K562 (cell line): ENCODE data around the gene FKBP7. TPM values are rescaled to one million over a fixed set of nuclear protein-coding genes. Genes with fewer than 3 reads are reported as not detected.

Source experiments
- ATAC-seq: fragments of 200-7000 bp; cut with Tn5 transposase; 3 replicates; pipeline ENCODE4 v1.9.1; 2020; ENCODE audit warnings: moderate library complexity
- BruUV-seq: library from RNA; stranded (reverse); fragments of 400-500 nt; replicated peaks from 2 replicates; lab custom pipeline; 2021; lab: Mats Ljungman, UMichigan
- CTCF ChIA-PET: fragments of 300-600 bp; formaldehyde crosslinking; extraction: SDS; loops from one replicate; lab custom pipeline; 2021; ENCODE audit warnings: low intra/inter-chr PET ratio; lab: Yijun Ruan, JAX
- POLR2A ChIA-PET: fragments of 300-600, 350-650 bp; sonication (Branson Sonifier 250); formaldehyde crosslinking; extraction: SDS; loops from one replicate; lab custom pipeline; 2021; ENCODE audit warnings: antibody characterized with exemption, inconsistent platforms; lab: Yijun Ruan, JAX
- DNase-seq, 4 experiments: peaks; one replicate each; pipeline versions ENCODE4 v3.0.0 to v3.0.0-alpha.2; 2011 to 2018; ENCODE audit warnings: low spot score in 3 of 4, mixed read lengths in 3 of 4; ENCODE audit errors: extremely low read depth in 1 of 4
- FAIRE-seq: peaks from 2 replicates; lab custom pipeline; 2011; peaks lifted over from hg19 to GRCh38; lab: Jason Lieb, UNC
- H2AFZ ChIP-seq: 2 replicates; pipeline ENCODE4 v1.6.0; 2011; ENCODE audit warnings: low read depth, low read length, control low read depth, inconsistent platforms
- H3K27ac ChIP-seq: fragments of 200-600 bp; 3 replicates; pipeline ENCODE4 v1.8.0; 2011; ENCODE audit warnings: low read depth, mild to moderate bottlenecking, control low read depth, inconsistent platforms, low read length, moderate library complexity, mixed read lengths; ENCODE audit errors: extremely low read depth
- H3K27me3 ChIP-seq, 2 experiments: fragments of 300-600 bp in 1 of 2; 2 replicates in 1 of 2; 3 replicates in 1 of 2; pipeline versions ENCODE4 v1.6.0 to v1.8.0; 2011; ENCODE audit warnings: inconsistent platforms in 2 of 2, low read length in 2 of 2, mild to moderate bottlenecking in 1 of 2, mixed read lengths in 1 of 2, moderate library complexity in 1 of 2; ENCODE audit not compliant: control insufficient read depth in 2 of 2, insufficient read depth in 2 of 2
- H3K36me3 ChIP-seq: fragments of 300-600 bp; 3 replicates; pipeline ENCODE4 v1.8.0; 2011; ENCODE audit warnings: mild to moderate bottlenecking, low read length, inconsistent platforms; ENCODE audit not compliant: control insufficient read depth, insufficient read depth
- H3K4me1 ChIP-seq, 2 experiments: fragments of 200-600 bp in 1 of 2; replicated peaks in 1 of 2; 2 replicates in 1 of 2; 3 replicates in 1 of 2; pipeline versions ENCODE4 v1.5.1 to v1.8.0; 2011; ENCODE audit warnings: inconsistent platforms in 2 of 2, low read length in 2 of 2, mild to moderate bottlenecking in 1 of 2, mixed read lengths in 1 of 2, moderate library complexity in 1 of 2; ENCODE audit not compliant: control insufficient read depth in 2 of 2, insufficient read depth in 2 of 2
- H3K4me2 ChIP-seq: 2 replicates; pipeline ENCODE4 v1.6.1; 2011; ENCODE audit warnings: low read length, control low read depth, inconsistent platforms, mixed read lengths; ENCODE audit not compliant: insufficient read depth
- H3K4me3 ChIP-seq: fragments of 200-600 bp; sonication (generic), shearing (Covaris generic); 2 replicates; pipeline ENCODE4 v1.5.1; 2016; ENCODE audit warnings: control low read depth, inconsistent platforms
- H3K79me2 ChIP-seq: fragments of 200-600 bp; 3 replicates; pipeline ENCODE4 v1.8.0; 2011; ENCODE audit warnings: low read length, inconsistent platforms; ENCODE audit not compliant: control insufficient read depth, insufficient read depth
- H3K9ac ChIP-seq, 2 experiments: 2 replicates each; pipeline versions ENCODE4 v1.6.0 to v1.6.1; 2011; ENCODE audit warnings: low read depth in 2 of 2, low read length in 2 of 2, control low read depth in 1 of 2, inconsistent platforms in 1 of 2, mild to moderate bottlenecking in 1 of 2, mixed read lengths in 1 of 2; ENCODE audit not compliant: insufficient read depth in 1 of 2
- H3K9me1 ChIP-seq: one replicate; pipeline ENCODE4 v1.6.0; 2011; ENCODE audit warnings: inconsistent platforms, mild to moderate bottlenecking, low read length, moderate library complexity; ENCODE audit not compliant: control insufficient read depth, insufficient read depth
- H3K9me3 ChIP-seq: replicated peaks from 2 replicates; pipeline ENCODE4 v1.5.1; 2011; ENCODE audit warnings: low read depth, low read length, inconsistent platforms; ENCODE audit not compliant: control insufficient read depth, insufficient read depth
- H4K20me1 ChIP-seq: replicated peaks from 2 replicates; pipeline ENCODE4 v1.6.1; 2011; ENCODE audit warnings: low read length, inconsistent platforms, mixed read lengths; ENCODE audit not compliant: control insufficient read depth, insufficient read depth
- MAFK ChIP-seq: IDR thresholded peaks from 2 replicates; pipeline ENCODE4 v1.6.1; 2011; ENCODE audit warnings: low read length, improper control_type of control experiment
- MECOM ChIP-seq: fragments of 250-450 bp; sonication (Bioruptor Pico); IDR thresholded peaks from 2 replicates; pipeline ENCODE4 v1.8.0; 2022; ENCODE audit warnings: inconsistent platforms
- SLC30A9 ChIP-seq: fragments of 250-450 bp; sonication (Bioruptor Pico); IDR thresholded peaks from 2 replicates; pipeline ENCODE4 v1.8.0; 2022; ENCODE audit warnings: mild to moderate bottlenecking, moderate library complexity
- TAF15 ChIP-seq: fragments of 200-400 bp; formaldehyde crosslinking; IDR thresholded peaks from 2 replicates; pipeline ENCODE4 v1.6.1; 2017; ENCODE audit warnings: mild to moderate bottlenecking, low read depth, low read length, moderate library complexity
- ZNF121 ChIP-seq: sonication (generic); formaldehyde crosslinking; conservative IDR thresholded peaks from 2 replicates; pipeline ENCODE4 v1.8.0; 2022; ENCODE audit warnings: missing genetic modification reagents
- ZNF217 ChIP-seq: sonication (generic); formaldehyde crosslinking; IDR thresholded peaks from 2 replicates; pipeline ENCODE4 v1.8.0; 2022; ENCODE audit warnings: mild to moderate bottlenecking, missing genetic modification reagents
- ZNF639 ChIP-seq, 2 experiments: fragments of 200-800 bp in 1 of 2; sonication (Bioruptor generic) in 1 of 2; sonication (generic) in 1 of 2; formaldehyde crosslinking in 1 of 2; IDR thresholded peaks in 1 of 2; conservative IDR thresholded peaks in 1 of 2; 2 replicates each; pipeline versions ENCODE4 v1.5.0 to v1.6.1; 2016 to 2020; ENCODE audit warnings: missing compliant biosample characterization in 1 of 2, missing genetic modification characterization in 1 of 2, missing genetic modification reagents in 1 of 2
- ZNF717 ChIP-seq: fragments of 250-450 bp; sonication (Bioruptor Pico); IDR thresholded peaks from 2 replicates; pipeline ENCODE4 v1.5.0; 2021
- WGBS: fragments of 100-300 bp; shearing (Covaris generic); methylation state at CpG from one replicate; pipeline ENCODE4 v1.1.6; 2016; ENCODE audit warnings: low coverage, mixed read lengths; ENCODE audit not compliant: insufficient coverage; ENCODE audit errors: missing lambda C conversion rate; 5-methylcytosine and 5-hydroxymethylcytosine counted together
- in situ Hi-C: fragments of 300-500 bp; cut with MboI; formaldehyde crosslinking; loops from 4 replicates; pipeline ENCODE4 v1.15.0; 2018; ENCODE audit warnings: inconsistent platforms, mixed read lengths
- intact Hi-C: fragments of 100-400 bp; cut with micrococcal nuclease; formaldehyde crosslinking; loops from 2 replicates; pipeline ENCODE4 v1.14.2; 2022
- polyA plus RNA-seq, 8 experiments: library from polyadenylated mRNA; depleted of rRNA in 4 of 8; stranded (reverse) in 5 of 8; unstranded in 3 of 8; fragments of >200 nt; fragmentation: Nextera tagmentation in 2 of 8; fragmentation: Illumina TruSeq in 1 of 8; extraction: Ambion mirVana in 2 of 8; extraction: Trizol in 1 of 8; gene quantifications; 2 replicates each; pipeline versions ENCODE4 v1.2.1 to v1.2.3, GENCODE V29; 2011 to 2014; ENCODE audit warnings: inconsistent platforms in 1 of 8, missing spikeins in 1 of 8
- total RNA-seq, 7 experiments: library from RNA; depleted of rRNA in 6 of 7; stranded (reverse); fragments of >200 nt in 6 of 7; fragmentation: Illumina TruSeq in 2 of 7; extraction: Trizol in 2 of 7; gene quantifications; 2 replicates each; pipeline versions ENCODE4 v1.2.1 to v1.2.3, GENCODE V29; 2011 to 2021; ENCODE audit warnings: low replicate concordance in 1 of 7

Gene FKBP7
- total and polyA plus RNA-seq, 9 of the 15 experiments (the other 6 are each of a cell fraction or from before 2014, with no cell fraction given), result 6.1 to 23.2 (median 19.0) TPM

GRCh38 chr2:178474560-178474959 lies 3.8 kb downstream of the FKBP7 start:
- no peak for DNase-seq
- Histone ChIP-seq H3K9me1 (no peaks in the 10 kb centered on the region), H3K9ac (no peak overlapping the region), H3K9me3 (no peaks in the 10 kb centered on the region), H3K27me3 (no peaks in the 10 kb centered on the region), H3K4me1 (peaks cover 4 to 9% of the 10 kb centered on the region in 2 experiments; a peak in 4 of 5 replicates), H3K4me2 (no peak overlapping the region), H3K4me3 (no peak overlapping the region), H3K36me3 (no peaks in the 10 kb centered on the region), H3K27ac (no peak overlapping the region), H4K20me1 (no peaks in the 10 kb centered on the region), H3K79me2 (peaks cover 13% of the 10 kb centered on the region), H2AFZ (no peak overlapping the region)
- in situ Hi-C loops (no loop called here), intact Hi-C loops (loop anchor here (10.0 kb wide), 2 partner anchors 290 to 1530 kb away; partner anchors contain the start of gene CWC22)
- peak; percentile 63 for TF ChIP-seq ZNF121
- no peak for TF ChIP-seq TAF15
- no peak for TF ChIP-seq MAFK
- TF ChIP-seq SLC30A9 (CRISPR knock-in tag), result no peak
- no peak for TF ChIP-seq ZNF717
- no peak for TF ChIP-seq ZNF217 (CRISPR knock-in tag)
- TF ChIP-seq MECOM (CRISPR knock-in tag), result no peak
- no peak for TF ChIP-seq ZNF639 (CRISPR knock-in tag; conservative IDR thresholded peaks at IDR 0.05 in 1 of 2, IDR thresholded peaks at IDR 0.05 in 1 of 2)
- WGBS, result 93% methylated on average over 5 of the region's 5 CpGs
- no peak for FAIRE-seq
- POLR2A ChIA-PET, result interaction anchor here (0.7 kb wide), 1 partner anchor 165 kb away, joined by 4 read pairs; no protein-coding TSS in a partner anchor
- ATAC-seq, result no peak
- no TSS peak for BruUV-seq
- CTCF ChIA-PET, result no interaction called here
